ENCODE data around the gene TMEM204. TPM values are rescaled to one million over a fixed set of nuclear protein-coding genes. Genes with fewer than 3 reads are reported as not detected.

TMEM204 gene
- total RNA-seq, 1 experiment from 2014 or later, result not detected

DNA sequence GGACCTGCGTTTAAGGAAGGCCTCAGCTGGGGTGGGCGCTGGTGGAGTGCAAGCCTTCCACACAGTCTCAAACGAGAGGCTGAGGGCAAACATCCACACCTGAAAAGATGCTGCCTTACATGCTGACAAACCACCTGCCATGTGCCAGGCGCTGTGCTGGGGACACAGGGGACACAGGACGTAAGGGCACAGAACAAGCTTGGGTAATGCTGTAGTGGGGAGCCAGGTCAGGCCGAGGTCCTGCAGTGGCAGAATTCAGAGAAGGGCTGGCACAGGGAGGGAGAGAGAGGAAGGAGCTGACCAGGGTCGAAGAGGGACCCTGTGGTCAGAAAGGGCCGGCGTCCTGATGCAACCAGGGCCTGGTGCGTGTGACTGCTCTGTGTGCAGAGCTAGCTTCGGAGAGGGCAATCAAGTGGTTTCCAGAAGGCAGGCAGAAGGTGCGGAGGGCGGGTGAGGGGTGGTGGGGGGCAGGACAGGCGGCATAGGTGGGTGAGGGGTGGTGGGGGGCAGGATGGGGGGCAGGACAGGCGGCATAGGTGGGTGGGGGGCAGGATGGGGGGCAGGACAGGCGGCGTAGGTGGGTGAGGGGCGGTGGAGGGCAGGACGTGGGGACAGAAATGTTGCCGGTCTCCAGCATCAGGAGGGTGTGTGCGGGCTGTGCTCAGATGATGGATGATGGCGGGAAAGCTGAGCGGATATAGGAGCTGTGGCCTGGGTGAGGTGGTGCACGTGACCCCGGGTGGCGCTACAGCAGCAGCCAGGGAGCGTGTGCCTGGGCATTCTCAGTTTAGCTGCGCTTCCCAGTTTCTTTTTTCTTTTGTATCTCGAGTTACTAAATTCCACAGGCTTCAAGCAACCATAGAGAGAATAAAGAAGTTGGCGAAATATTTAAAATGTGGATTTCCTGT is 21.6 kb upstream of the TMEM204 start:
- in situ Hi-C loops (cut with HindIII; ENCODE audit: low pct_unique_long_range_greater_than_20kb, low sequenced_read_pairs), result no loop called here
- no peak for DNase-seq (ENCODE audit: low read depth)

DNA sequence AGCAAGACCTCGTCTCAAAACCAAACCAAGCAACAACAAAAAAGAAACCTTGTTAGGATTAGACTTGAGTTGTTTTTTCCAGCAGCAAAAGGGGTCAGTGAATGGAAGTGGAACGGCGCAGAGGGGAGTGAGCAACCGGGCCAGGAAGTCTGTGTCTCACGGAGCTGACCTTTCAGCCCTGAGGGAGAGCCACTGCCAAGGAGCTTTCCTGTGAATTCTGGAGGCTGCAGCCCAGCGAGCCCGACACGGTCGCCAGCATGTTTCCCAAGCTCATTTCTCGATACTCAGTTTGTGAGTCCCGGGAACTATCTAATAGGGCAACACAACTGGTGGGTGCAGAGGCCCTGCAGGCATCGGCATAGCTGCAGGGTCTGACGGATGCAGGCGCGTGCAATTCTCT is 20.7 kb upstream of the TMEM204 start:
- in situ Hi-C loops (cut with HindIII; ENCODE audit: low pct_unique_long_range_greater_than_20kb, low sequenced_read_pairs), result no loop called here

DNA sequence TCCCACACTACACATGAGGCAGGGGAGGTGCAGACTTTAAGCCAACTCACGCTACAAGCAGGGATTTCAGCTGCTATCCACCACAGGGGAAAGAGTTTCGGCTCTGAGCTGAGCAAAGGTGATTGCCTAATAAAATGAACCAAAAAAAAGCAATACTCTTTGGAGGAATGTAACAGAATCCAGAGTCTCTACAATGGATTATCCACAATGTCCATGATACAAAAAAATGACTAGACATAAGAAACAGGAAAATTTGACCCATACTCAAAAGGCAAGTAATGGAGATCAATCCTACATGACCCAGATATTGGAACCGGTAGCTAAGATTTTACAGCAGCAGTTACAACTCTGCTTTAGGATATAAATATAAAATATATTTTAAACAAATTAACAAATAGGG is 19.0 kb upstream of the TMEM204 start:
- in situ Hi-C loops (cut with HindIII; ENCODE audit: low pct_unique_long_range_greater_than_20kb, low sequenced_read_pairs), result no loop called here
- no peak for DNase-seq (ENCODE audit: low read depth)

More for the DNA sequence above, 20.7 kb upstream of the TMEM204 start:
- no peak for DNase-seq (ENCODE audit: low read depth)

GRCh38 chr16:1518626-1519135 is 14.8 kb upstream of the TMEM204 start:
- in situ Hi-C loops (cut with HindIII; ENCODE audit: low pct_unique_long_range_greater_than_20kb, low sequenced_read_pairs), result no loop called here
- DNase-seq (ENCODE audit: low read depth), result no peak

DNA sequence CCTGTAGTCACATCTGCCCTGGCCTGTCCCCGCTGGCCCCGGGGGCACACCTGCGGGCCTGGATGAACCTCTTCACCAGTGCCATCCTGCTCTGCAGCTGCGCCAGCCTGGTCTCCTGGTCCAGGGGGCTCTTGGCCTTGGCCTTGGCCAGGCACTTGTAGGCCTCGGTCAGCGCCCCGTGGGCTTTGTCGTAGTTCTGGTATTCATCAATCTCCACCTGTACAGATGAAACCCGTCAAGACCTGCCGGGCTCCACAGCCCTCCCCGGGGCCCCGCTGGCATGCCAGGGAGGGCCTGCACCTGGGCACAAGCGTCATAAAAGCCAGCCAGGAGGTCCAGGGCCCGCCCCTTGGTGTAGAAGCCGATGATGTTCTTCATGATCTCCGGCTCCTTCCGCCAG is 13.6 kb upstream of the TMEM204 start:
- no peak for DNase-seq (ENCODE audit: low read depth)
- in situ Hi-C loops (cut with HindIII; ENCODE audit: low pct_unique_long_range_greater_than_20kb, low sequenced_read_pairs), result no loop called here

DNA sequence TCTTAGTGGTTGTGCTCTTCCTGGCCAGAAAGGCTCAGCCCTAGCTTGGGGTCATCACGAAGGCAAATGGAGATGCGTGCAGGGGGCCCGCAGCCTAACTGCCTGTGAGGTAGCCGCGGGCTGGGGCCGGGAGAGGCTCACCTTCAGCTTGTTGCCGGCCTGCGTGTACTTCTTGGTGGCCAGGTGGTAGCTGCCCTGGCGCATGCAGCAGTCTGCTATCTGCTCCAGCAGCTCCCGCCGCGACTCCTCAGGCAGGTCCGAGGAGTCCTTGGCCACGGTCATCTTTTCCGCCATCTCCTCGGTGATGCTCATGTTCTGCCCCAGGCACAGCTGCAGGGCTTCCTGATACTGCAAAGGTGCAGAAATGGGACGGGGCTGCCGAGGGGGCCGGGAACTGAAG is 13.0 kb upstream of the TMEM204 start:
- in situ Hi-C loops (cut with HindIII; ENCODE audit: low pct_unique_long_range_greater_than_20kb, low sequenced_read_pairs), result no loop called here
- DNase-seq (ENCODE audit: low read depth), result no peak

- DNase-seq (ENCODE audit: low read depth), result no peak
- in situ Hi-C loops (cut with HindIII; ENCODE audit: low pct_unique_long_range_greater_than_20kb, low sequenced_read_pairs), result no loop called here
Observed at GRCh38 chr16:1523581-1524245, 9.8 kb upstream of the TMEM204 start.

- in situ Hi-C loops (cut with HindIII; ENCODE audit: low pct_unique_long_range_greater_than_20kb, low sequenced_read_pairs), result no loop called here
Observed at GRCh38 chr16:1524366-1524765, 9.1 kb upstream of the TMEM204 start.

GRCh38 chr16:1525871-1526607 is 7.4 kb upstream of the TMEM204 start:
- DNase-seq (ENCODE audit: low read depth), result no peak
- in situ Hi-C loops (cut with HindIII; ENCODE audit: low pct_unique_long_range_greater_than_20kb, low sequenced_read_pairs), result no loop called here

More at GRCh38 chr16:1524366-1524765, 9.1 kb upstream of the TMEM204 start:
- DNase-seq (ENCODE audit: low read depth), result no peak

GRCh38 chr16:1526608-1527555 is 6.6 kb upstream of the TMEM204 start:
- no peak for DNase-seq (ENCODE audit: low read depth)
- in situ Hi-C loops (cut with HindIII; ENCODE audit: low pct_unique_long_range_greater_than_20kb, low sequenced_read_pairs), result no loop called here

DNA sequence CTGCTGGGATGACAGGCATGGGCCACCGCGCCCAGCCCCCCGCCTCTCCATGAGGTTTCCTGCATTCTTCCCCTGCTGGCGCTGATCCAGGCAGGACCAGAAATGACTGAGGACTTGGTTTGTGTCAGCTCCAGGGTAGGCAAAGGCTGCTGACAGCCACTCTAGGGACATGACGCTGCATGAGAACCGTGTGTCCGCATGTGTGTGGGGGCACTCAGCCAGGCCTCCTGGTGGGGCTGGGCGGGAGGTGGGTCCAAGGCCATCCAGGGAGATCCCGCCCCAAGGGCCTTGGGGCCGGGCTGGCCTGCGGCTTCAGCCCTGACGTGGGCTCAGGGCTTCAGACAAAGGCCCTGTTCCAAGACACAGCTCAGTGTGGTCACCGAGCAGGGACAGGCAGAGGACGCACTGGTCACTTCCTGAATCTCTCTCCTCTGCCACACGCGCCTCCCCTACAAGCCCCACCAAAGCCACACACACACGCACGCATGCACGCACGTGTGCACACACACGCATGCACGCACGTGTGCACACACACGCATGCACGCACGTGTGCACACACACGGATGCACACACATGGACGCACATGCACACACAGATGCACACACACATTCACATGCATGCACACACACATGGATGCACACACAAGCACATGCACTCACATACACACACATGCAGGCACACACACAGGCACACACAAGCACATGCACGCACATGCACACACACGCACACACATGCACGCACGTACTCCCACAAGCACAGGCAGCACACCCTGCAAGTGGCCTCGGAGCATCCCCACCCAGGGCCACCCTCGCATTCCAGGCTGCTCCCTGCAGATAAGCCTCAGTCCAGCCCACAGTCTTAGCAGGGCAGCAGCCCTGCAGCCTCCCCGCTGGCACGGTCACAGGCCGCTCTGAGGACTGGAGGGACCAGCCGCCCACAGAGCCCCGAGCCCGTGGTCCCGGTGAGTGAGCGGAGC is 5.3 kb upstream of the TMEM204 start:
- no peak for DNase-seq (ENCODE audit: low read depth)
- in situ Hi-C loops (cut with HindIII; ENCODE audit: low pct_unique_long_range_greater_than_20kb, low sequenced_read_pairs), result no loop called here

- no peak for DNase-seq (ENCODE audit: low read depth)
Observed at GRCh38 chr16:1528921-1529537, 4.4 kb upstream of the TMEM204 start.

DNA sequence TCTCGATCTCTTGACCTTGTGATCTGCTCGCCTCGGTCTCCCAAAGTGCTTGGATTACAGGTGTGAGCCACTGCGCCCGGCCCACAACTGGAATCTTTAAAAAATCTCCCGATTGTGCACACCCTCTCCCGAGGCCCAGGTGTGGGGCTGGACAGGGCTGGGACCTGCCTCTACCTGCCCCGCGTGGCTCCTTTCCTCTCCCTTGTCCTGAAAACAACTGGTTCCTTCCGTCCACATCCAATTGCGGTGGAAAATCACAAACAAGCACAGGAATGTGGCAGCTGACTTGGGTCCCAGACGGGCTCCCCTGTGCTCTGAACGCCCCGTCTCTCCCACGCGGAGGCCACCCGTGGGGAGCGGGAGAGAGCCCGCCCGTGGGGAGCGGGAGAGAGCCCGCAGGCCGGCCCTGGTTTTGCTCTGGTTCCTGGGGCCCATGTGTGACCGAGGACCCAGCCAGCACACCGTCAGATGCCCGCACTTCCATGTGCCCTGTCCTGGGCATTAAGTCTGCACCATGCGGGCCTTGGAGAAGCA is 3.0 kb upstream of the TMEM204 start:
- no peak for DNase-seq (ENCODE audit: low read depth)
- in situ Hi-C loops (cut with HindIII; ENCODE audit: low pct_unique_long_range_greater_than_20kb, low sequenced_read_pairs), result no loop called here

More at GRCh38 chr16:1528921-1529537, 4.4 kb upstream of the TMEM204 start:
- in situ Hi-C loops (cut with HindIII; ENCODE audit: low pct_unique_long_range_greater_than_20kb, low sequenced_read_pairs), result no loop called here

DNA sequence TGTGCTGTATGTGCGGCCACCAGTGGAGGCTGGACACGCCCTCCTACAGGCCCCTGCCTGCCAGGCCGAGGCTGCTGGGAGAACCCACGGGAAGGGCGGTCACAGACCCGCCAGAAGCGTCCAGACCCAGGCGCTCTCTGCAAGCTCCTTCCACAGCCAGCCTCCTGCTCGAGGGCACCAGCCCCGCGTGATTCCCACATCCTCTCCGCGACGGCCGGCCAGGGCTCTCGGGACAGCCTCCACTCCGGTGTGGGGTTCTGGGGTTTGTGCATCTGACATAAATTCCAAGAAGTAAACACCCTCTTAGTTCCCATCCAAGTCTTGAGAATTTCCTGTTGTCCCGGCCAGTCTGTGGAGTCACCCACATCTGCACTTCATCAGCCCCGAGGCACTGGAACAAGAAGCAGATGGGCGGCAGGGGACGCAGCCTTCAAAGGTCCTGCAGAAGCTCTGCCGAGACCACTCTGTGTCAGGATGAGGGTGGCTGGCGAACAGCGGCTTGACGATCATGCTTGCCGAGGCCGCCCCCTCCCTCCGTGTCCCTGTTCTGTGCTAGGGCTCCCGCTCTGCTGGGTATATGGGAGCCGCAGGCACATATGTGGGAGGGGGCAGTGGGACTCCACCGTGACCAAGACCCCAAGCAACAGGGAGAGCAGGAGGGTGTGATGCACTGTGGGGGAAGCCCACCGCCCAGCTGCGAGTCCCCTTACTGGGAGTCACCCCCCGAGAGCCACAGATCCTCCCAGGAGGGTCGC is 2.4 kb upstream of the TMEM204 start:
- no peak for DNase-seq (ENCODE audit: low read depth)
- in situ Hi-C loops (cut with HindIII; ENCODE audit: low pct_unique_long_range_greater_than_20kb, low sequenced_read_pairs), result no loop called here

GRCh38 chr16:1531638-1531910 is 1.9 kb upstream of the TMEM204 start:
- in situ Hi-C loops (cut with HindIII; ENCODE audit: low pct_unique_long_range_greater_than_20kb, low sequenced_read_pairs), result no loop called here
- DNase-seq (ENCODE audit: low read depth), result no peak
